Astrocyte of the hippocampus (primary cell): ENCODE results near the gene NPHP1.
"Not testable (repeated sequence)": the region's sequence is repeated elsewhere in the genome, so short reads cannot be mapped to it uniquely, and the experiment has no call there.

ENCODE experiments used
- DNase-seq: peaks from one replicate; pipeline ENCODE4 v3.0.0; 2011; ENCODE audit warnings: low read depth, low spot score

NPHP1 gene

DNA sequence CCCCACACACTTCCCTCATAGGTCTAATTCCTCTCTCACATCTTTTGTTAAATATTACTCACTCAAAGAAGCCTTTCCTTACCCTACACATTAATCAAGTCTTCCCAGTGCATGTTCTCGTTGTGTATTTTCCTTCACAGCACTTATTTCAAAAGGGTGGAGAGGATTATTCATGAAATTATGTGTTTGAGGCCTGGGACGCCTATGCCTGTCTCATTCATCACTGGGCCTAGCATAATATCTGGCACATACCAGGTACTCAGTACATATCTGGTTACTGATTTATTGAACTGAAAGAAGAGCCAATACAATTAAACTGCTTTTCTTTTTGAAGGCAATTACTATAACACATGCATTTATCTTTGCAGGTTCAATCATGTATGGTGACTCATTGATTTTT lies 74.1 kb downstream of the NPHP1 start:
- DNase-seq, result no peak

DNA sequence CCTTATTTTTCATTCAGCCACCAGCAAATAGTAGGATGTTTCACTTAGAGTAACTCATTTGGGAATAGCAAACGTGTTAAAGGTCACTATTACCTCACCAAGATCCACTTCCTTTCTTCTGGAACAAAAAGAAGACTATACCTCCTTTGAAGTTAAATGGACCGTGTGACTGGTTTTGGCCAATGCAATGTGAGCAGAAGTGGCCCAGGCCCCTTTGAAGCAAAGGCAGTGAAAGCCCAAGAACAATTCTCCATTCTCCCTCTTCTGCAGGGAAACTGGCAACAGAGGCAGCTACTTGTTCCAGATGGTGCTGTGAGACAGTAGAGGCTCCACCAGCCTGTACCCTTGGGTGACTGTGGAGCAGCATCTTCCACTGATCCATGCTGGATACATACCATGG lies 77.9 kb downstream of the NPHP1 start:
- DNase-seq, result no peak

DNA sequence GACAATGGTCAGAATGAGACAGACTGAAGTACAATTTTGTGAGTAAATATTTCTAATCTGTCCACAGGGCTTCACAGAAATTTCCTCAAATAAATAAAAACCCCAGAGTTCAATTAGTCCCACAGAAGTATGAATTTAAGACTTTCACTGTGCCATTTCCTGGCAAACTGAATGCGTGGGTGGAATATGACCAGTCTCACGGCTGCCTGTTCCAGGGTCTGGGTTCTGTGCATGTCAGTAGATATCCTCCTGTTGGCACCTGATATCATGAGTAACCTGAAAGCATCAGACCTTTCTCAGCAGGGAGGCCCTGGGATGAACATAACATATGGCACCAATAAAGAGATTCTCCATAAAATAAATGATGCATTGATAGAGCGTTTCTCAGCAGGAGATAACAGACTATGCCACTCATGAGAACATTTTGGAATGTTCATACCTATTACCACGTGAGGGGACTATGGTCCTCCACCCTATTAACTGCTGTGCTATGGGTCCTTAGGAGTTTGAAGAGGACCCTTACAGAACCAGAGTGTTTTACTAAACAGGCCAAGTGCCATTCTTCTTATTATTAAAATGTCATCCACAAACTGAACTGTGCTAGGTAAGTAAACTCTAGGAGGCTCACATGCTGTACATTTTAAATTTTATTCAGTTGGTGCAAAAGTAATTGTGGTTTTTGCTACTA lies 78.6 kb downstream of the NPHP1 start:
- no peak for DNase-seq

DNA sequence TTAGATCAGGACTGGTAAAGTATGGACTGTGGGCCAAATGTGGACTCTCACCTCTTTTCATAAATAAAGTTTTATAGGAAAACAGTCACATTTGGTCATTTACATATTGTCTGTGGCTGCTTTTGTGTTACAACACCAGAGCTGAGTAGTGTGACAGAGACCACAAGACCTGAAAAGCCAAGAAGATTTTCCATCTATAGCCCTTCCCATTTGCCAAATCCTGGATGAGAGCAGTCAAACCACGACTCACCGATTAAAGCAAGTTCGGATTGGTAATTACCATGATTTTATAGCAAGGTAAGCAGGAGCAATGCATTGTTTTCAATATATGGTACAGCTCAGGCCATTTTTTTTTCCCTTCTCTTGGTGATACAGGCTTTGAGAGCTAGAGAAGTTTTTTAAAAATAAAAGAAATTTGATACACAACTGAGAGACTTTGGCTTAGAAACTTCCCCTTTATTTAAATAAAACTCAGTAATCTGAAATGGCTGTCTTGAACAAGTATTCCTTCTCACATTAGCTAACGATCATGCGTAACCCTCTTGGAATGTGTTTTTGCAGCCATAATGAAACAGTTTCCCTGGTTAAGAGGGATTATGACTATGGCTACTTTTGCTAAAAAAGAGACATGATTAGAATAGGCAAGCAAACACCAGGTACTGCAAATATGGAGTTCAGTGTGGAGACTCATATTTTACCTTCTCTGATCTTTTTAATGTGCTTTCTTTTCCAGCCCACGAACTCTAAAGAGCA lies 79.7 kb downstream of the NPHP1 start:
- DNase-seq, result peak; percentile 84

DNA sequence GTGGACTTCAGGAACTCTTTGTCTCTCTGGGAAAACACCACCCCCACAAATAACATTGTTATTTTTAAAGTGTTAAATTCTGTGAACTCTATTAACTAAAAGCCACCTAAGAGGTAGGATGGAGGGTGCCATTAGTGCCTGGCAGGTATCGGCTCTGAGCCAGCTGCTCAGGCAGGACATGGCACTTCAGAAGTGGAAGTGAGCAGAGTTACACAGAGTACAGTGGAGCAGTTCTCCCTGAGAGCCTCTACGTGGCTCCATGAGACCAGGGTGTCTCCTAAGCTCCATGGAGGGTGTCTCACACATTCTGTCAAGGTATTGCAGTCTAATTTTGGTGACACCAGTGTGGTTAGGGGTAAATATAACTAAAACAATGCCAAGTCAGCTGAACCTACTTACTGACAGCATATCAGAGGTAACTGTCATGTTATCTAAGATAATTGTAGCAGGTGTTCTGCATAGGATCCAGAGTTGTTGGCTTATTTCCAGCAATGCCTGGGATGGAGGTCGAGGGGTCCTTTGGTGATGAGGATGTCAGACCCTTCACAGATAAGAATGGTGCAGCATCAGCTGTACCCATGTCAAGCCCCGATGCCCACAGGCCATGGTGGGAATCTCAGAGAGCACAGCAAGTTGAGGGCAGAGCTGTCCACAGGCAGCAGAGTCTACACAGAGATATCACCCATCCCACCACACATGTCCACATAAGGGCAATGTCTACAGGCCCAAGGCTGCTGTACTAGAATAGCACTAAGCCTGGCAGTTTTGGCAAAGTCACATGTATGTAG lies 80.6 kb downstream of the NPHP1 start:
- DNase-seq, result no peak

DNA sequence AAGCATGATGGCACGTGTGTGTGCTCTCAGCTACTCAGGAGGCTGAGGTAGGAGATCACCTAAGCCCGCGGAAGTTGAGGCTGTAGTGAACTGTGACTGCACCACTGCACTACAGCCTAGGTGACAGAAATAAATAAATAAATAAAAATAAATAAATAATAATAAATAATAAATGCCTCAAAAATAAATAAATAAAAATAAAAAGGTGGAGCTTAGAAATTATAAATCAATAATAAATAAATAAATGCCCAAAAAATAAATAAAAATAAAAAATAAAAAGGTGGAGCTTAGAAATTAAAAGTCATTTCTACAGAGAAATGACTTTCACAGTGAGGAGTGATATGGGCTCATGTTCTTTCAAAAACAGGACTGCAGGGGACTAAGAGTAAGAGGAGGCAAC lies 83.2 kb downstream of the NPHP1 start:
- DNase-seq, result no peak

DNA sequence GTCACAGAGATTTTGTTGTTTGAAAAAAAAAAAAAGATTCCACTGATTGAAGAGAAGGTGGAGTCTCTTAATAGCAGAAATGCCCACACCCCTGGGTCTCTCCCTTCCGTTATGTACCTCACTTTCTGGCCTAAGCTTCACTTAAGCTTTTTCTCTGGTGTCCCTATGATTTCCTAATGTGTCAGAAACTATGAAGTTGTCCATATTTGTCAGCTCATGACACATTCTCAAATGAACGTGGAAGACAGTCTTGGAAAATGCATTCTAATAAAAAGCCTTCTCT lies 83.8 kb downstream of the NPHP1 start:
- DNase-seq, result no peak

DNA sequence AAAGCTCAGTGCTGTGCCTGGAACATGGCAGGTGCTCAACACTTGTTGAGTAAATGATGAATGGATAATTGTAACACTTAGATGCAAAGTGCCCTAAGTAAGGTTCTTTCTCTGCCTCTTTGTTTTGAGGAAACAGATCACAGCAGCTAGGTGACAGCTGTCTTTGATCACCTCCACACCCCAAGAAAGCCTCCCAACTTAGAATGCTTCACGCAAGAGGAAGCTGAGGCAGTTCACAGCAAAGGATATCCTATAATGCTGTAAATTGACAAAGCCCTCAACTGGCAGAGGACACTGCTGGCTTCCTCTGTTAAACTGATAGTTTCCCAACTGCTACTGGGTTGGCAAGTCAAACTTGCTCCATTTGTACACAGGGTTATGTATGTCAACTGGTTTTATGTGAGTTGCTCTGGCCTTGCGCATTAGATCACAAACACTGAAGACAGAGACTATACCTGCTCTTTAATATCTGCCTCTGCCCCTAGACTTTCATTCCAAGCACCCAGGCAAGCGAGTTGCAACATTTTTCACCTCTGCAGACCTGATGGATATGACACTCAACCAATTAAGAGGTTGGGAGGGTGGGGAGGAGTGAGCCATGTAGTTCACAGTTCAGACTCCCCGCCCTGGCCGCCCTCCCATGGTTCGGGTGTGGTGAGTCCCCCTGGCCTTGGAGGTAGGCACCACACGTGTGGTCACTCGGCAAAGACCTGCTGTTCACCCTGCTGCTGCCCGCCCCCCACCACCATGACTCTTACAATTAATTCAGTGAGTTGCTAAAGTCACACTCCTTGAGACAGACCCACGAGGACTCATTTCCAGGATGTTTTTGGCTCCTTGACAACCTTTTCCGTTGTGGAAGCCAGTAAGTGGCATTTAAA lies 84.4 kb downstream of the NPHP1 start:
- peak; percentile 32 for DNase-seq

DNA sequence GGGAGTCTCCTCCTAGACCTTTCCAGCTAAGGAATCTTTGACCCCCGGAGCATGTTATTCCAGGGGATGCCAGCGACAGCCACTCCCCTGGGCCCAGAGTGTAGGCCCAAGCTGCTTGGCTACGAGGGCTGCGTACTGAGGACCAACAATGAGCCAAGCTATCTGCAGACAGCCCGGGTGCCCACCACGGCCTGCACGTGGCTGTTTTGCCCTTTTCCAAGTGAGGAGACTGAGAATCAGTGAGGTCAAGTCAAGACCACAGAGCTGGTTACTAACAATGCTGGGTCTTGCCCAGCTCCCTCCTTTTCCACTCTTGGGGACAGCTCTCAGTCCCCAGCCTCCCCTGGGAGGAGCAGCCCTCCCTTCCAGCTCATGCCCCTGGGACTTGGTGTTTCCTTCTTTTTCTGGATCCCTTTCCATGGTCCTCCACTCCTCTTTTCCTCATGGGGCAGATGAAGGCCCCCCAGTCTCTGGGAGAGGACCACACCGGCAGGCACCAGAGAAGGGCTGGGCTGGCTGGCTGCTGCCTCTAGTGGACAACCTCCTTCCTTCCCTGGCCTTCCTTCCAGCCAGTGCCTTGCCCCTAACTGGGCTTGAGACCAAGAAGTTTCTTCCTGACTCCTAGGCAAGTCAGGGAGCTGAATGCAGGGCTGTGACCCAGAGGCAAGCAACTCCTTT lies 88.6 kb downstream of the NPHP1 start:
- peak; percentile 71 for DNase-seq

DNA sequence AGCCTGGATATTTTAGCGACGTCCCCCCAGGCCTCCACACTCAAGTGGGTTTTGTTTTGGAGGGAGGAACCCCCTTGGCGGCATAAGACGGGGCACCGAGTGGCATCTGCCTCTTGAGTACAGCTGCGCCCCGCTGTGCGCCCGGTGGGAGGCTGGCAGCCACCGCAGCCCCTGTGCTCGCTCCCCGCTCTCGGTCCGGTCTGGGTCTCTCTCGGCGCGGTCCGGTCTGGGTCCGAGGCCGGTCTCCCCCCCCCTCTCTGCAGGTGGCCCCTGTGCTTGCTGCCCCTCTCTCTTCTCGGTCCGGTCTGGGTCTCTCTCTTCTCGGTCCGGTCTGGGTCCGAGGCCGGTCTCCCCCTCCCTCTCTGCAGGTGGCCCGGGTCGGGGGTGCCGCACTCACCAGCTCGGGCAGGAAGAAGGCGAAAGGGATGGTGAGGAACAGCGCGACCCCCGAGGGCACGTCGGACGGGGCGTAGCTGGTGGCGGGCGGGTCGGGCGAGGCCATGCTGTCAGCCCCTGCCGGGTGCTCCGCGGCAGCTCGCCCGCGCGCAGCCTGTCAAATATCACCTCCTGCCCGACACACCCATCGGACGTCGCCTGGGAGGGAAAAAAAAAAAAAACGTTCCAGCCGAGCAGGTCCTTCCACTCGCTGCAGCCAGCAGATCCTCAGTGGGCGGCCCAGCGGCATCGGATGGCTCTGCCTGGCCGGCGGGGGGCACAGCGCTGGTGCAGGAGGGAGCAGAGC lies 89.4 kb downstream of the NPHP1 start, which contains the start of gene MALL:
MALL (minus strand) TSS at position 532 of the 742 bp plus-strand sequence; CDS start at position 502, 30 bp downstream.
- peak; percentile 53 for DNase-seq

DNA sequence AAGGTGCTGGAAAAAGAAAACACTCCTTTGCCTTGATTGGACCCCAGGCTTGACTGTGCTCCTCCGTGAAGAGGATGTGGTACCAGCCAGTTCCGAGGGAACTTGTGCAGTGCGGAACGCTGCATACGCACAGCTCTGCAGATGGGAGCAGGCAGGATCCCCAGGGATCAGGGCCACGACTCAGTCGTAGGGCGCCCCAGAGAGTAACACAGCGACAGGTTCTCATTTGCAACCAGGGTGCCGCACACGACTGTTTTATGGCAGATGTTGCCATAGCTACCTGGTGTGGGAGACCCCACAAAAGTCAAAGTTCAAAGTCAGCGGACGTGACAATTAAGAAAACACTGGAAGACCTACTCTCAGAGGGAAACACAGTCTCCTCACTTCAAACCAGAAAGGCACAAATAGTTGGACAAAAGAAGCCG lies 90.0 kb downstream of the NPHP1 start:
- no peak for DNase-seq

DNA sequence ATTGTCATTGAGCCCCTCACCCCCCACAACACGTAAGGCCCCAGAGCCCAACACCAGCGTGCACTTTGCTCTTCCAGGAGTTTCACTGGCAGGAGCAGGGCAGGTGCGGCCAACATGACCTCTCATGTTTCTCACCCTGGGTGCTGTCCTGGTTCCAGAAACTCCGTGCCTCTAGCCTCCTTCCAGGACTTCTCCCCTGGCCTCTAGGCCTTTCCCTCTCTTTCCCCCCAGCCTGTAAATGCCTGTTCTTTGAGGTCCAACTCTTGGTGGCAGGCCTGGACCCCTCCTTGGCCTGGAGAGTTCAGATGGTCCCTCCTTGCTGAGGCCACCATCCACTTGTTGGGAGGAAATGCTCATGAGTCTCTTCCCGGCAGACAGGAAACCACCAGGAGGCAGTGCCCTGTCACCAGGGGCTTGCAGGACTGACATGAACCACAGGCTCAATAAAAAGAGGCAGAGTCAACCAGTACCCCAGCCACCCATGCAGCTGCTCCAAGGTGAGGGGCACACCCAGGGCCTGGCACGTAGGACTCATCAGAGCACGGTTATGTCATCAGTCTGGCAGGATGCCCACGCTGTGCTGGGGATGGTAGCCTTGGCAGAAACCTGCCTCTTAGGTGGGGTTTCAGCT lies 90.7 kb downstream of the NPHP1 start:
- peak; percentile 26 for DNase-seq

DNA sequence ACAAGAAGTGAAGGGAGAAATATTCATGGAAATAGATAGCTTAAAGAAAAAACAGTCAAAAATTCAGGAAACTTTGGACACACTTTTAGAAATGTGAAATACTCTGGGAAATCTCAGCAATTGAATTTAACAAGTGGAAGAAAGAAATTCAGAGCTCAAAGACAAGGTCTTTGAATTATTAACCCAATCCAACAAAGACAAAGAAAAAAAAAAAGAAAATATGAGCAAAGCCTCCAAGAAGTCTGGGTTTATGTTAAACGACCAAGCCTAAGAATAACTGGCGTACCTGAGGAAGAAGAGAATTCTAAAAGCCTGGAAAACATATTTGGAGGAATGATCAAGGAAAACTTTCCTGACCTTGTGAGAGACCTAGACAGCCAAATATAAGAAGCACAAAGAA lies 96.5 kb downstream of the NPHP1 start:
- DNase-seq, result not testable (repeated sequence)

DNA sequence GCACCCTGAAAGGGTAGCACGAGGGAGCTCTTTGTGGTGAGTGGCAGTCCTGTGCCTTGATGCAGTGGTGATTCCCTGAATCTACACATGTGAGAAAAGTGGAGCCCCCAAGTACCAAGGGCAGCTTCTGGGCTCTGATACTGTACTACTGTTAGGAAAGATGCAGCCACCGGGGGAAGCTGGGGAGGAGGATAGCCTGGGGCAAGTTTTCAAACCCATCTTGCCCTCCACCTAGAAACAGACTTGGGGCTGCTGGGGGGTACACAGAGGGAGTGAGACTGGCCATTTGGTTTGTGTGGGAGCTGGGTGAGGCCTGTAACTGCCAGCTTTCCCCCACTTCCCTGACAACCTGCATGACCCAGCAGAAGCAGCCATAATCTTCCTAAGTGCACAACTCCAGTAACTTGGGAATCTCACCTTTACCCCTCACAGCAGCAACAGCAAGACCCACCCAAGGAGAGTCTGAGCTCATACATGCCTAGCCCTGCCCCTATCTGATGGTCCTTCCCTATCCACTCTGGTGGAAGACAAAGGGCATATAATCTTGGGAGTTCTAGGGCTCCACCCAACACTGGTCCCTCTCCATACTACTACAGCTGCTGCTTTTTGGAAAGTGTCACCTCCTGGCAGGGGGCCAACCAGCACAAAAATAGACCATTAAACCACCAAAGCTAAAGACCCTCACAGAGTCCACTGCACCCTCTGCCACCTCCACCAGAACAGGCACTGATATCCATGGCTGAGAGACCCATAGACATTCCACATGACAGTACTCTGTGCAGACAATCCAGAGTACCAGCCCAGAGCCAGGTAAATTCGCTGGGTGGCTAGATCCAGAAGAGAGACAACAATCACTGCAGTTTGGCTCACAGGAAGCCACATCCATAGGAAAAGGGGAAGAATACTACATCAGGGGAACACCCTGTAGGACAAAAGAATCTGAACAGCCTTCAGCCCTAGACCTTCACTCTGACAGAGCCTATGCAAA lies 97.4 kb downstream of the NPHP1 start:
- no peak for DNase-seq

DNA sequence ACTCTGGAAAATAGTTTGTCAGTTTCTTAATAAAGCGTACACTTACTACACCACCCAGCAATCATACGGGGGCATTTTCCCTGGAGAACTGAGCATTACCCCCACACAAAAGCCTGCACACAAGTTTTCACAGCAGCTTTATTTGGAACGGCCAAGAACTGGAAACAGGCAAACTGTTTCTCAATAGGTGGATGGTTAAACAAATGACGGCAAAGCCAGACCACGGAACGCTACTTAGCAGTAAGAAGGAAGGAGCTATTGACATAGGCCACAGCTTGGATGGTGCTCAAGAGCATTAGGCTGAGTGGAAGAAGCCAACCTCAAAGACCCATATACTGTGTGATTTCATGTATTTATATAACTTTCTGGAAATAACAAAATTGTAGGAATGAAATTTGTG lies 98.2 kb downstream of the NPHP1 start:
- DNase-seq, result peak; percentile 88

DNA sequence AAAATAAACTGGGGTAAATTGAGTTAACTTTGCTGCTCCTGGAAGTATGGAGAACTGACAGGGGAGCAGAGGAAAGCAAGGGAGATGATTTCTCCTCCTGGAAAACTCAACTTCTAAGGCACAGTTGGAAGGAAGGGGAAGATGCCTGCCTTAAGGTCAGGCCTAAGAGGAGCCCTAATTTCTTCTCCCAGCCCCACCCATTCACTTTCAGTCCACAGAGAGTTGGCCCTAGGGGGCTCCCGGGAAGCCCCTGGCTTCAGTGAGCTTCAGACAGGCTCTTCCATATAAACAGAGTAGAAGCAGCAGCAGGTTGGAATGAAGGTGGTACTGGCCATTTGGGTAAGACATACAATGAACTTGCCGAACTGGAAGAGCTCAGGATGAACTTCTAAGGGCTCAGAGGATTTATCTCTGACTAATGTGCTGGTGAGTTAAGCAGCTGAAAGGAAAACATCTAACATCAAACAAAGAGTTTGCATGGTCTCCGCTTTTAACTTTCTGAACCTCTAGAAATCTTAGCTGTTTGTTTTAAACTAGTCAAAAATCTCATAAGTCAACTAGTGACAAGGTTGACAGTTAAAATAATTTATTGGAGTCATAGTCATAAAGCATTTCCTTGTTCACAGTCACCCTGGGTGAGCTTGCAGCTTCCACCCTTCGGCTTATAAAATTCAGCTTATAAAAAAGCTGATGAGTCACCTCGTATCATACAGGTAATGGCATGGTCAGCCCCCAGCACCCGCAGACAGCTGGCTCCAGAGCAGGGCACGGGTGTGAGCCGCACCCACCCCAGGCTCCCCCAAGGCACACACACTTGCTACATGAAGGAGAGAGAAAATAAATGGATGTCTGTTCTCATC lies 99.0 kb downstream of the NPHP1 start:
- DNase-seq, result peak; percentile 70

DNA sequence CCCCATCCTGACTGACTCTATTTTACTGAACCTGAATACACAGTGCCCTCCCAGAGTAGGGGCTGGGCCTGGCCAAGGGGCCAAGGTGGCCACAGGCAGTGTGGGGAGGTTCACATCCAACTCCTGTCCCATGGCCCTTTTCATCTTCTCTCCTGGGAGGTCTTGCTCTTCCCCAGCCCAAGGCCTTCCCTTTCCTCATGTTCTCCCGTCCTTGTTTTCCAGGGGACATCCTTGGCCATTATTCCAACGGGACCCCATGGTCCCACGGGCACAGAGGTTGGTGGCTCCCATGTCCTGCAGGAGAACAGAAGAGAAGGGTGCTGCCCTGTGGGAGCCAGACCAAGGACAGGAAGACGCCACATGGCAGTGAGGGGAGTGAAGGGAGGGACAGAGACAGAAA lies 99.6 kb downstream of the NPHP1 start:
- DNase-seq, result no peak
